HG03139 (cell line): ENCODE data around the gene EXD3.

Experiments used
- ATAC-seq: cut with Tn5 transposase; IDR thresholded peaks from one replicate; pipeline ENCODE4 v1.9.1; 2021; ENCODE audit not compliant: unreplicated experiment

The EXD3 gene

DNA sequence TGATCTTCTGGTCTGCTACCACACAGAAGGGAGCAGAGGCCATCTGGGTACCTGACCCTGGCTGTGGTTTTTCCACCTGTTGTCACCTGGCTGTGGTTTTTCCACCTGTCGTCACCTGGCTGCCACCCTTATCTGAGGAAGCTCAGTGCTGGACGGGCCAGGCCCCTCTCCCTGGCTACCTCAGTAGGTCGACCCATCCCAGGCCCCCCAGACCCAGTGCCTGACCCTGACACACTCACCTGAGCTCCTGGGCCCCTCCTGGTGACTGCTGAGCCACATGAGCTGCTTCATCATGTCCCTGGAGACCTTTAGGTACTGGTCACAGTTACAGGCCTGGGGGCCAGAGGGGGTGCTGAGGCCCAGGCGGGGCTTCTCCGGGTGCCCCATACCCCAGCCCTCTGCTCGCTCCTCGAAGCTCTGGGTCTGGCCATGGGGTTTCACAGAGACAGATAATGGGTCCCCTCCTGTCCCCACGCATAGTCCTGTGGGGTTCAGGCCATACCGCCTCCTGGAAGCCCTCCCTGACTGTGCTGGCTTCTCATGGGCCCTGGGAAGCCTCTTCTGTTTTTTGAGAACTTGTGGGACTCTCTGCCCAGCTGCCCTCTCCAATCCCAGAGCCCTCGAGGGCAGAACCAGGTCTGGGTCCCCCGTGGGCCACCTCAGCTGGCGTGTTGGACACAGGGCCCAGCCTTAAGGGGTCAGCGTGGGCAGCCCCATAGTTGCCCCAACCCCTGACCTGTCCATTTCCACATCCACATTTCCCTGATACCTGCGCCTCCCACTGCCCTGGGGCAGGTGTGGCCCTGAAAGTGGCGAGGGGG is 113.4 kb downstream of the EXD3 start:
- no peak for ATAC-seq

DNA sequence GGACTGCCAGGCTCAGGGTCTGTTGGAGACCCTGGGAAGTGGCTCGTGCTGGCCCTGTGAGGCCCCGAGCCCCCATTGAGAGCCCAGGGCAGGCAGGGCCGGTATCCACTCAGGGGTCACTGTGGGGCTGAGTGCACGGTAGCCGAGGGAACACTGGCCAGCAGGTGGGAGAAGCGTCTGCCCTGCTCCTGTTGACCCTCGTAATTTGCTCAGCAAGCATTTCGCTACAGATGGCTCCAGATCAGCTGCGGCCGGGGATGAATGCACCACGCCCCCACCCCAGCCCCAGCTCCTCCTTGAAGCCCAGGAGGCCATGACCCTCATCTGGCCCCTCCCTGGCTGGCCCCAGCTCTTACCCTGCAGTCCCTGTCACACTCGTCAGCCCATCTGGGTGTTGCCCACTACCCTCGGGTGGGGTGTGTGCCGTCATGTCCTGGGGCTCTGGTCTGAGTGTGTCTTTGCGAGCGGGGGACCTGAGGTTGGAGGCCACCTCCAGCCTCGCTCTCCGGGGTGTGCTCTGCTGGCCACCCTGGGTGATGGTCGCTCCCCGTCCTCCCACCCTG is 114.8 kb downstream of the EXD3 start:
- ATAC-seq: no peak

- ATAC-seq: no peak
Observed at GRCh38 chr9:137307255-137308056, 115.5 kb downstream of the EXD3 start.

DNA sequence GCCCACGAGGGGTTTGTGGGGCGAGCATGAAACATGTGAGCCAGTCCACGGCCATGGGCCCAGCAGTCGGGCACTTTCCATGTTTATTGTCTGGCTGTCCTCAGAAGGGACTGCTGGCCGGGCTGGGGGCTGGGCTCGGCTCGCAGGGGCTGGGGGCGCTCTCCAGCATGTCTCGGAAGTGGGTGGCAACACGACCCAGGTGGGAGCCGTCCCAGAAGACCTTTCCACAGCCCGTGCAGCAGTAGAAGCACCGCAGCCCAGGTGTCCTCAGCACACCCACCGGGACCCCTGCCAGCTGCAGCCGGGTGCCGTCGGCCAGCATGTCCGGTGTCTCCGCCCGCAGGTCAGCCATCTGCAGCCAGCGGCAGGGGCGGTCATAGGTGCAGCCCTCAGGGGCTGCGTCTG is 116.1 kb downstream of the EXD3 start:
- ATAC-seq: no peak

DNA sequence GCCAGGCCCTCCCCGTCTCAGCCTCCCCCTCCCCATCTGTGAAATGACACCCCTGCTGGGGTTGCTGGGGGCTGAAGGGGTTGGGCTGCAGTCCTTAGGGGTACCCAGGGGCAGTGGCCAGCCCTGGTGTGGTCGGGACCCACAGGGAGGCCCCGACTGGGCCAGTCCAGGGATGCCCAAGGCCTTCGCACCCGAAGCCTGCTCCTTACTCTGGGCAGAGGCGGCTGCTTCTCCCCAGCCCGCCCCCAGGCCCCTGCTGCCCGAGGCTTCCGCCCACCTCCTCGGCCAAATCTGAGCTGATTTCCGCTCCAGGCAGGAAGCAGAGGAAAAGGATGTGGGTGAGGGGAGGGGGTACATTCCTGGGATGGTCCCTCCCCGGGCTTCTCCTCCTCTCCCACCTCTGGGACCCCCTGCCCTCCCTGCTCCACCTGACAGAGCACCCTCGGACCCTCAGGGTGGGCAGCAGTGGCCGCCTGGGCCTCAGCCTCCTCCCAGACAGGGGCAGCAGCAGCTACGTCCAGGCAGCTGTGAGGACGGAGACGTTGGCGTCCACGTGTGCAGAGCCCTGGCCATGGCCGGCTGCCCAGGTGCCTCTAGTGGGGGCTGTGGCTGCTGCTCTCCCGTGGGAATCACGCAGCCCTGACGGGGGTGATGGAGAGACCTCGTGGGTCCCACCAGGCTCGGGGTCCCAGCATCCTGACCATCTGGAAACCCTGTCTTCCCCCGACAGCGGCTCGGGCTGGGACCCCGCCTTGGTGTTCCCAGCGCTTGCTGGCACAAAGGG is 116.7 kb downstream of the EXD3 start:
- ATAC-seq: no peak

DNA sequence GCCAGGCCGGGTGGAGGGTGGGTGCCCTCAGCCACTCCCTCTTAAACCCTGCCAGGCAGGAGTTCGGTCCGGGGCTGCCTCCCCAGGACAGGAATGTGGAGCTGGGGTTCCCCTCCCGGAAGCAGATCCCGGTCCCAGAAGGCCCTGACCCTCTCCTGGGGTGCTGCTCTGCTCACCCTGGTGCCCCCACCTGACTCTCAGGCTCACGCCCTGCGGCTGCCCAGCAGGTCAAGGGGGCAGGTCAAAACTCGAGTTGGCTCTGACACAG is 117.2 kb downstream of the EXD3 start:
- no peak for ATAC-seq

GRCh38 chr9:137305060-137305797 is 117.7 kb downstream of the EXD3 start:
- ATAC-seq: no peak

- ATAC-seq: no peak
Observed at GRCh38 chr9:137304383-137305059, 118.4 kb downstream of the EXD3 start.

GRCh38 chr9:137303893-137304382 is 119.0 kb downstream of the EXD3 start:
- ATAC-seq: no peak

DNA sequence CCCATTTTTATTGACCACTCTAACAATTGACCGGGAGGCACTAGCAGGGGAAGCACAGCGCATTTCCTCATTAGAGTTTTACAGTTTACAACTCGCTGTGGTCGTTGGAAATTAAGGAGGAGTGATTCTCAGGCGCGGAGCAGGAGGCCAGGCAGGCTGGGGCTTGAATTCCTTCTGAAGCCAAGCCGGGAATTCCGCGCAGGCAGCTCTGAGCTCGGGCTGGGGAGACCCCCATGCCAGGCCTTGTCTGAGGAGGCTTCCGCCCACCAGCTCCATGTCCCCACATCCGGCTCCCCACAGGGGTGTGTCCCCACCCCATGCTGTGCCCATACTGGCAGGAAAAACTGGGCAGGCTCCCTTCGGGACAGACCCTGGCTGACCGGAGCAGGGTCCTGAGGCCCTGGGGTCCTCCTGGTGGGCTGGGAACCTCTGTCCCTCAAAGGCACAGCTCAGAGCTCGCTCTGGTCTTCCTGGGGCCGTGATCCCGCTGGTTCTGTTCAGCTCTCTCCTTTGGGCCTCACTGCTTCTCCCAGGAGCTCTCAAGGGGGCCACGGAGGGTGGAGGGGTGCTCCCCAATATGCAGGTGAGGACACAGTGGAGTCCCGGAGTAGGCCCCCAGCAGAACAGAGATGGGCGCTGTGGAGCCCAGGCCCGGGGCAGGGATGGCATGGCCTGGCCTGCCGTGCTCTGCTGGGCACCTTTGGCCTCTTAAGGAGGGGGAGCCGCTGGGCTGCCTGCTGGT is 119.6 kb downstream of the EXD3 start:
- ATAC-seq: no peak

- no peak for ATAC-seq
Observed at GRCh38 chr9:137302449-137303150, 120.4 kb downstream of the EXD3 start.

DNA sequence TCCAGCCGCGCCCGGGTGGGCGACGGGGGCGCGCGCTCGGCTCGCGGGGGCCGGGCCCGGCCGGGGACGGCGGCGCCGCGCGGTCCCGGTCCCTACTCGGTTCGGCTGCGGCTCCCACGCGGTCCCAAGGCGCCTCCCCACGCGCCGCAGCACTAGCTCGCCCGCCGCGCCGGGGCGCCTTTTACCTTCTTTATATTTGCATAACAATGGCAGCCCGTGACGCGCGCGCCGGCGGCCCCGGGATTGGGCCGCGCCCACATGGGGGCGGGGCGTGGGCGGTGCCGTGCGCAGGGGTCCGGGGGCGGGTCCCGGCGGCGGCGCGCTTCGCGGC is 120.9 kb downstream of the EXD3 start, which contains the start of gene NRARP:
Gene NRARP (minus strand): TSS at position 154 of the 331 bp plus-strand sequence. CDS start 343 bp downstream, outside the sequence.
- ATAC-seq: peak; percentile 64

DNA sequence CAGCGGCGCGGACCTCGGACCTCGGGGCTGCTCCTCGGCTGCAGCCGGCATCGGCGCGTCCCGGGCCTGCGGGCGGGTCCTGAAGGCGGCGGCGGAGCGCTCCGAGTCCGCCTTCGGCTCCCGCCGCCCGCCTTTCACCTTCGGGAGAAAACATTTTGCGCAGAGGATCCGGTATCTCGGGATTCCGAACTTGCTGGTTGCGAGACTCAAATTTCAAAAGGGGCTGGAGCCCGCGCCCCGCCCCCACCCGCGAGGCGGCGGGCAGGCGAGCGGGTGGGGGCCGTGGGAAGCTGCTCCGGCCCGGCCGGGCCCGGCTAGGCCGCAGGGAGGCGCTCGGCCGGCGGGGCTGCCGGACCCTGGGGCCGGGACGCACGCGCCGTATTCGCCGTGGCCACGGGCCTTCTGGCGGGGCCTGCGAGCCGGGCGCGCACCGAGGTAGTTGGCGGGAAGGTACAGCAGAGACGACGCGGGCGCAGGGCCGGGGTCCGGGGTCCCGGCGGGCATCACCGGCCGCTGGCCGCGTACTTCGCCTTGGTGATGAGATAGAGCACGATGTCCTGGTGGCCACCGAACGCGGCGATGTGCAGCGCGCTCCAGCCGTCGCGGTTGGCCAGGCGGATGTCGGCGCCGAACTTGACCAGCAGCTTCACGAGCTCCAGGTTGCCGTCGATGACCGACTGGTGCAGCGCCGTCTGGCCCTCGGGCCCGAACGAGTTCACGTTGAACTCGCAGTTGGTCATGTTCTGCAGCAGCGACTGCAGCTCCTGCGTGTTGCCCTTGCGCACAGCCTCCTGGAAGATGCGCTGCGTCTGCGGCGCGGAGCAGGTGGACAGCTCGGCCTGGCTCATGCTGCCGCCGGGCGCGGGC is 121.6 kb downstream of the EXD3 start:
- peak; percentile 16 for ATAC-seq

GRCh38 chr9:137300567-137301080 is 122.3 kb downstream of the EXD3 start:
- no peak for ATAC-seq

- no peak for ATAC-seq
Observed at GRCh38 chr9:137299938-137300337, 123.0 kb downstream of the EXD3 start.

DNA sequence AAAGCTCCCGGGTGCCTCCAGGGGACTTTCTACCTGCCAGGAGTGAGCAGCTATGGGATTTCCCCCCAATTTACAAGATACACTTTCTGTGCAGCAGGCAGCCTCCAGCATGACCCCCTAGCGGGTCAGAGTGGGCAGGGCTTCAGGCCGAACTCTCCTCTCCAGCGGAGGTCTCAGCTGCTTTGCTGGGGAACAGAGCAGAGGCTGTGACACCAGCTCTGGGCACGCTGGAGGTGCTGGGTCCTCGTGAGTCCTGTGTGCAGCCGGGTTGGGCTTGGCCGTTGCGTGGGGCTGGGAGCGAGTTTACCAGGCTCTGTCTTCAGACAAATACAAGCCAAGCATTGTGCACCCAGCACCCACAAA is 123.8 kb downstream of the EXD3 start:
- ATAC-seq: no peak

- ATAC-seq: no peak
Observed at GRCh38 chr9:137298401-137299202, 124.4 kb downstream of the EXD3 start.
